Measurements from ENCODE around the gene MRPL45.
"Not testable (repeated sequence)": the region's sequence is repeated elsewhere in the genome, so short reads cannot be mapped to it uniquely, and the experiment has no call there.

The MRPL45 gene

DNA sequence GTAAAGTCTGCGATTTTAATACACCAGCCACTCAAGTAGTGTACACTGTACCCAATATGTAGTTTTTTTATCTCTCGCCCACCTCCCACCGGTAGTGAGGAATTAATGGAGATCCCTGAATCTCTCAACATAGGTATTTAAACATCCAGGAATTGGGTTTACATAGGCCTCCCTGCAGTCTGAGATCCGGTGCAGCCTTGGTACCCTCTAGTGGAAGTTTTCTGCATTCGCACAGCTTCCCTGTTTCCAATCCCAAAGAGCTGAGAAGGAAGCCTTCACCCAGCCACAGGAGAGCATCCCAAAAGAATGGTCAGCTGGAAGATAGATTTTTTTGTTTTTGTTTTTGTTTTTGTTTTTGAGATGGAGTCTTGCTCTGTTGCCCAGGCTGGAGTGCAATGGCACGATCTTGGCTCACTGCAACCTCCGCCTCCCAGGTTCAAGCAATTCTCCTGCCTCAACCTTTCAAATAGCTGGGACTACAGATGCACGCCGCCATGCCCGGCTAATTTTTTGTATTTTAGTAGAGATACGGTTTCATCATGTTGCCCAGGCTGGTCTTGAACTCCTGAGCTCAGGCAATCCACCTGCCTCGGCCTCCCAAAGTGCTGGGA lies 8.6 kb upstream of the MRPL45 start:
- H3K36me3 Mint-ChIP-seq (ENCODE audit: low read depth); H3K4me3 Mint-ChIP-seq; DNase-seq; H3K27ac Mint-ChIP-seq; H3K9me3 Mint-ChIP-seq: not testable (repeated sequence)
- peaks cover 13% of the 10 kb centered on the region for H3K27me3 Mint-ChIP-seq (ENCODE audit: low read depth, poor library complexity)
- TF ChIP-seq, protein P1, sequence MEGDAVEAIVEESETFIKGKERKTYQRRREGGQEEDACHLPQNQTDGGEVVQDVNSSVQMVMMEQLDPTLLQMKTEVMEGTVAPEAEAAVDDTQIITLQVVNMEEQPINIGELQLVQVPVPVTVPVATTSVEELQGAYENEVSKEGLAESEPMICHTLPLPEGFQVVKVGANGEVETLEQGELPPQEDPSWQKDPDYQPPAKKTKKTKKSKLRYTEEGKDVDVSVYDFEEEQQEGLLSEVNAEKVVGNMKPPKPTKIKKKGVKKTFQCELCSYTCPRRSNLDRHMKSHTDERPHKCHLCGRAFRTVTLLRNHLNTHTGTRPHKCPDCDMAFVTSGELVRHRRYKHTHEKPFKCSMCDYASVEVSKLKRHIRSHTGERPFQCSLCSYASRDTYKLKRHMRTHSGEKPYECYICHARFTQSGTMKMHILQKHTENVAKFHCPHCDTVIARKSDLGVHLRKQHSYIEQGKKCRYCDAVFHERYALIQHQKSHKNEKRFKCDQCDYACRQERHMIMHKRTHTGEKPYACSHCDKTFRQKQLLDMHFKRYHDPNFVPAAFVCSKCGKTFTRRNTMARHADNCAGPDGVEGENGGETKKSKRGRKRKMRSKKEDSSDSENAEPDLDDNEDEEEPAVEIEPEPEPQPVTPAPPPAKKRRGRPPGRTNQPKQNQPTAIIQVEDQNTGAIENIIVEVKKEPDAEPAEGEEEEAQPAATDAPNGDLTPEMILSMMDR (IDR thresholded peaks at IDR 0.05), result peak; percentile 25
- H3K4me1 Mint-ChIP-seq, result peaks cover 20% of the 10 kb centered on the region

GRCh38 chr17:38289760-38290159 lies 7.2 kb upstream of the MRPL45 start:
- H3K27me3 Mint-ChIP-seq (ENCODE audit: low read depth, poor library complexity), result peaks cover 13% of the 10 kb centered on the region
- H3K27ac Mint-ChIP-seq; H3K4me3 Mint-ChIP-seq; DNase-seq; H3K36me3 Mint-ChIP-seq (ENCODE audit: low read depth); H3K9me3 Mint-ChIP-seq: not testable (repeated sequence)
- H3K4me1 Mint-ChIP-seq, result peaks cover 16% of the 10 kb centered on the region

- Mint-ChIP-seq H3K27me3 (ENCODE audit: low read depth, poor library complexity) (peaks cover 13% of the 10 kb centered on the region), H3K27ac (peak overlapping the region; percentile 45), H3K4me1 (peaks cover 11% of the 10 kb centered on the region)
- H3K36me3 Mint-ChIP-seq (ENCODE audit: low read depth); H3K9me3 Mint-ChIP-seq; H3K4me3 Mint-ChIP-seq; DNase-seq: not testable (repeated sequence)
These were observed 1.2 kb upstream of the MRPL45 start for GRCh38 chr17:38295602-38296365.

- Mint-ChIP-seq H3K4me3 (no peak overlapping the region), H3K36me3 (ENCODE audit: low read depth) (peaks cover 62% of the 10 kb centered on the region)
These were observed 18.5 kb downstream of the MRPL45 start for GRCh38 chr17:38315497-38315896.

GRCh38 chr17:38317081-38317480 lies 20.1 kb downstream of the MRPL45 start:
- DNase-seq, result no peak
- TF ChIP-seq, protein P1 (IDR thresholded peaks at IDR 0.05), result no peak
- Mint-ChIP-seq H3K27ac (no peak overlapping the region), H3K27me3 (ENCODE audit: low read depth, poor library complexity) (no peaks in the 10 kb centered on the region), H3K4me1 (no peaks in the 10 kb centered on the region), H3K36me3 (ENCODE audit: low read depth) (peaks cover 65% of the 10 kb centered on the region), H3K4me3 (no peak overlapping the region), H3K9me3 (peaks cover 8% of the 10 kb centered on the region)

More at GRCh38 chr17:38315497-38315896, 18.5 kb downstream of the MRPL45 start:
- Mint-ChIP-seq H3K27me3 (ENCODE audit: low read depth, poor library complexity) (no peaks in the 10 kb centered on the region), H3K9me3 (peaks cover 8% of the 10 kb centered on the region), H3K4me1 (no peaks in the 10 kb centered on the region), H3K27ac (no peak overlapping the region)
- no peak for DNase-seq
- TF ChIP-seq, protein P1 (IDR thresholded peaks at IDR 0.05), result no peak

GRCh38 chr17:38320482-38320881 lies 23.5 kb downstream of the MRPL45 start:
- TF ChIP-seq, protein P1 (IDR thresholded peaks at IDR 0.05), result no peak
- peaks cover 56% of the 10 kb centered on the region for H3K36me3 Mint-ChIP-seq (ENCODE audit: low read depth)
- no peaks in the 10 kb centered on the region for H3K27me3 Mint-ChIP-seq (ENCODE audit: low read depth, poor library complexity)
- H3K27ac Mint-ChIP-seq, result no peak overlapping the region
- no peak overlapping the region for H3K4me3 Mint-ChIP-seq
- H3K9me3 Mint-ChIP-seq, result peaks cover 4% of the 10 kb centered on the region
- peaks cover 16% of the 10 kb centered on the region for H3K4me1 Mint-ChIP-seq
- no peak for DNase-seq
